Measurements from ENCODE around the gene KCTD11.

DNA sequence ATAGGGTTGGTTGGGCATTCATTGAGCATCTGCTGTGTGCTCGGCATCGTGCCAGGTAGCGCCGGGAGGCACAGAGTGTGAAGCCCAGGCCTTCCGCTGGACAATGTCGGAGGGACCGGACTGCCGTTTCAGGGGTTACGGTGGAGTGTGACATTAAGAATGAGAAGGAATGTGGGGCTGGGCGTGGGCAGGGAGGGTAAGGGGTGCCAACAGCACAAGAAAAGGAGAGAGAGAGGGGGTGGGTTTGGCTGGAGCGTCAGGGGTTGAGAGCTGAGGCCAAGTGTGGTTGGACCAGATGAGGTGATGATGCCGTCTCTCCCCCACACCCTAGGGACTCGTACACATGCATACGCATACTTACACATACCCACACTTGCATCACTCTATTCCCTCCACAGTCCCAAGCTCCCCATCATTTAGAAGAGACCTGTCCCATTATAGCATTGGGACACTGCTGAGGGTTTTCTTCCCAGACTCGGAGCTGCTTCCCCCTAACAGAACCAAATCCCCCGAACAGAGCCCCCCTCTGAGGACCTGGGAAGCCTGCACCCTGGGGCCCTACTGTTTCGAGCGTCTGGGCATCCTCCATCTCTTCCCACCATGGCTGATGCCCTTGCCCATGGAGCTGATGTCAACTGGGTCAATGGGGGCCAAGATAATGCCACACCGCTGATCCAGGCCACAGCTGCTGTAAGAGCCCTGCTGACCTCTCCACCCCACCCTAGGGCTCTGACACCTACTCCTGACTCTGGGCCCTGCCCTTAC, 3.3 kb upstream of the KCTD11 start:
- no peak for TF ChIP-seq EZH2 (IDR thresholded peaks at IDR 0.05; ENCODE audit: low read depth)
- TF ChIP-seq, protein P1, sequence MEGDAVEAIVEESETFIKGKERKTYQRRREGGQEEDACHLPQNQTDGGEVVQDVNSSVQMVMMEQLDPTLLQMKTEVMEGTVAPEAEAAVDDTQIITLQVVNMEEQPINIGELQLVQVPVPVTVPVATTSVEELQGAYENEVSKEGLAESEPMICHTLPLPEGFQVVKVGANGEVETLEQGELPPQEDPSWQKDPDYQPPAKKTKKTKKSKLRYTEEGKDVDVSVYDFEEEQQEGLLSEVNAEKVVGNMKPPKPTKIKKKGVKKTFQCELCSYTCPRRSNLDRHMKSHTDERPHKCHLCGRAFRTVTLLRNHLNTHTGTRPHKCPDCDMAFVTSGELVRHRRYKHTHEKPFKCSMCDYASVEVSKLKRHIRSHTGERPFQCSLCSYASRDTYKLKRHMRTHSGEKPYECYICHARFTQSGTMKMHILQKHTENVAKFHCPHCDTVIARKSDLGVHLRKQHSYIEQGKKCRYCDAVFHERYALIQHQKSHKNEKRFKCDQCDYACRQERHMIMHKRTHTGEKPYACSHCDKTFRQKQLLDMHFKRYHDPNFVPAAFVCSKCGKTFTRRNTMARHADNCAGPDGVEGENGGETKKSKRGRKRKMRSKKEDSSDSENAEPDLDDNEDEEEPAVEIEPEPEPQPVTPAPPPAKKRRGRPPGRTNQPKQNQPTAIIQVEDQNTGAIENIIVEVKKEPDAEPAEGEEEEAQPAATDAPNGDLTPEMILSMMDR (conservative IDR thresholded peaks at IDR 0.05) = no peak
